IMR-90 (cell line): ENCODE results near the gene TTC28. TPM values are rescaled to one million over a fixed set of nuclear protein-coding genes. Genes with fewer than 3 reads are reported as not detected.

Experiments used
- ATAC-seq: fragments of 200-7000 bp; cut with Tn5 transposase; 2 replicates; pipeline ENCODE4 v1.9.1; 2020; ENCODE audit warnings: low read depth, mild to moderate bottlenecking, moderate library complexity
- BruUV-seq: library from RNA; stranded (reverse); fragments of 400-500 nt; replicated peaks from 2 replicates; lab custom pipeline; 2021; lab: Mats Ljungman, UMichigan
- CTCF ChIA-PET: fragments of 300-600 bp; formaldehyde crosslinking; extraction: SDS; loops from one replicate; lab custom pipeline; 2021; ENCODE audit warnings: antibody characterized with exemption; lab: Yijun Ruan, JAX
- POLR2A ChIA-PET: fragments of 300-600 bp; sonication (Branson Sonifier 250); formaldehyde crosslinking; loops from one replicate; lab custom pipeline; 2022; ENCODE audit warnings: antibody characterized with exemption; ENCODE audit not compliant: unreplicated experiment; lab: Charles Lee
- DNase-seq: peaks from one replicate; pipeline ENCODE4 v3.0.0; 2013
- H2AFZ ChIP-seq: replicated peaks from 2 replicates; pipeline ENCODE3; 2013; ENCODE audit warnings: low read length, mild to moderate bottlenecking; ENCODE audit not compliant: poor library complexity
- H2AK5ac ChIP-seq: 2 replicates; pipeline ENCODE4 v1.6.1; 2013; ENCODE audit warnings: low read depth, low read length, inconsistent platforms
- H2AK9ac ChIP-seq: replicated peaks from 2 replicates; pipeline ENCODE3; 2013; ENCODE audit warnings: mild to moderate bottlenecking, low read depth, low read length, moderate library complexity; ENCODE audit not compliant: poor library complexity
- H2BK120ac ChIP-seq: 2 replicates; pipeline ENCODE4 v1.6.1; 2013; ENCODE audit warnings: low read depth, low read length, inconsistent platforms
- H2BK15ac ChIP-seq: 3 replicates; pipeline ENCODE4 v1.6.1; 2013; ENCODE audit warnings: low read depth, low read length, inconsistent platforms
- H2BK20ac ChIP-seq: 2 replicates; pipeline ENCODE4 v1.6.1; 2013; ENCODE audit warnings: low read depth, mild to moderate bottlenecking, inconsistent platforms, low read length, moderate library complexity
- H2BK5ac ChIP-seq: 2 replicates; pipeline ENCODE4 v1.6.1; 2013; ENCODE audit warnings: mild to moderate bottlenecking, low read depth, low read length, inconsistent platforms; ENCODE audit not compliant: poor library complexity, severe bottlenecking
- H3K14ac ChIP-seq: replicated peaks from 2 replicates; pipeline ENCODE4 v1.6.1; 2013; ENCODE audit warnings: low read depth, low read length, inconsistent platforms
- H3K18ac ChIP-seq: 2 replicates; pipeline ENCODE4 v1.6.1; 2013; ENCODE audit warnings: low read depth, low read length, control low read depth
- H3K23ac ChIP-seq: 2 replicates; pipeline ENCODE4 v1.6.1; 2013; ENCODE audit warnings: low read depth, low read length, inconsistent platforms
- H3K27ac ChIP-seq: 2 replicates; pipeline ENCODE4 v1.5.1; 2013; ENCODE audit warnings: mild to moderate bottlenecking, control low read depth, low read length; ENCODE audit not compliant: insufficient read depth
- H3K27me3 ChIP-seq: 2 replicates; pipeline ENCODE4 v1.6.1; 2013; ENCODE audit warnings: low read length; ENCODE audit not compliant: control insufficient read depth, insufficient read depth
- H3K36me3 ChIP-seq: 2 replicates; pipeline ENCODE4 v1.6.1; 2013; ENCODE audit warnings: low read length, mixed read lengths; ENCODE audit not compliant: control insufficient read depth, insufficient read depth
- H3K4ac ChIP-seq: 2 replicates; pipeline ENCODE4 v1.6.1; 2013; ENCODE audit warnings: low read depth, low read length, inconsistent platforms
- H3K4me1 ChIP-seq: 2 replicates; pipeline ENCODE4 v1.6.1; 2013; ENCODE audit warnings: low read length, mixed read lengths; ENCODE audit not compliant: control insufficient read depth, insufficient read depth
- H3K4me2 ChIP-seq: 2 replicates; pipeline ENCODE4 v1.6.1; 2013; ENCODE audit warnings: low read depth, mild to moderate bottlenecking, control low read depth, low read length, moderate library complexity
- H3K4me3 ChIP-seq: 2 replicates; pipeline ENCODE4 v1.5.1; 2013; ENCODE audit warnings: low read depth, mild to moderate bottlenecking, control low read depth, low read length, moderate library complexity; ENCODE audit not compliant: insufficient read depth
- H3K56ac ChIP-seq: 2 replicates; pipeline ENCODE4 v1.6.1; 2013; ENCODE audit warnings: low read length, inconsistent platforms; ENCODE audit not compliant: insufficient read depth; ENCODE audit errors: extremely low read depth
- H3K79me1 ChIP-seq, 2 experiments: 2 replicates each; pipeline ENCODE4 v1.6.1; 2013; ENCODE audit warnings: low read length in 2 of 2, inconsistent platforms in 1 of 2, low read depth in 1 of 2
- H3K9ac ChIP-seq: 2 replicates; pipeline ENCODE4 v1.6.1; 2013; ENCODE audit warnings: low read depth, low read length, control low read depth
- H3K9me1 ChIP-seq: 2 replicates; pipeline ENCODE4 v1.6.1; 2013; ENCODE audit warnings: low read length, inconsistent platforms; ENCODE audit not compliant: insufficient read depth
- H3K9me3 ChIP-seq: 2 replicates; pipeline ENCODE4 v1.6.1; 2013; ENCODE audit warnings: low read length; ENCODE audit not compliant: control insufficient read depth, insufficient read depth
- H4K20me1 ChIP-seq: 2 replicates; pipeline ENCODE4 v1.6.1; 2013; ENCODE audit warnings: low read length, inconsistent platforms; ENCODE audit not compliant: insufficient read depth
- H4K5ac ChIP-seq: 2 replicates; pipeline ENCODE4 v1.6.1; 2013; ENCODE audit warnings: mild to moderate bottlenecking, low read depth, low read length, control low read depth
- H4K8ac ChIP-seq, 2 experiments: 2 replicates each; pipeline ENCODE4 v1.6.1; 2013; ENCODE audit warnings: low read depth in 2 of 2, low read length in 2 of 2, control low read depth in 1 of 2, inconsistent platforms in 1 of 2
- H4K91ac ChIP-seq: 2 replicates; pipeline ENCODE4 v1.6.1; 2013; ENCODE audit warnings: low read depth, low read length, inconsistent platforms; ENCODE audit not compliant: insufficient read depth
- BHLHE40 ChIP-seq: fragments of 150-350 bp; IDR thresholded peaks from 2 replicates; pipeline ENCODE4 v1.6.1; 2016; ENCODE audit warnings: mild to moderate bottlenecking, low read depth, low read length
- CEBPB ChIP-seq: IDR thresholded peaks from 2 replicates; pipeline ENCODE4 v1.6.1; 2012; ENCODE audit warnings: low read depth, low read length, improper control_type of control experiment
- FOS ChIP-seq: fragments of 150-350 bp; IDR thresholded peaks from 2 replicates; pipeline ENCODE4 v1.6.1; 2016; ENCODE audit warnings: low read depth, low read length
- MAZ ChIP-seq: IDR thresholded peaks from 2 replicates; pipeline ENCODE4 v1.6.1; 2012; ENCODE audit warnings: low read depth, mild to moderate bottlenecking, low read length, improper control_type of control experiment, moderate library complexity, borderline replicate concordance
- MXI1 ChIP-seq: IDR thresholded peaks from 2 replicates; pipeline ENCODE4 v1.6.1; 2012; ENCODE audit warnings: low read depth, mild to moderate bottlenecking, low read length, moderate library complexity, borderline replicate concordance
- NFE2L2 ChIP-seq: fragments of 150-350 bp; IDR thresholded peaks from 2 replicates; pipeline ENCODE4 v1.6.1; 2016; ENCODE audit warnings: low read depth, mild to moderate bottlenecking, low read length
- POLR2A ChIP-seq: IDR thresholded peaks from 2 replicates; pipeline ENCODE4 v1.6.1; 2012; ENCODE audit warnings: mild to moderate bottlenecking, low read depth, low read length
- RAD21 ChIP-seq: IDR thresholded peaks from 2 replicates; pipeline ENCODE4 v1.6.1; 2012; ENCODE audit warnings: low read length, improper control_type of control experiment
- RCOR1 ChIP-seq: IDR thresholded peaks from 2 replicates; pipeline ENCODE4 v1.6.1; 2012; ENCODE audit warnings: mild to moderate bottlenecking, low read length, improper control_type of control experiment; ENCODE audit not compliant: insufficient replicate concordance
- dilution Hi-C: fragments of 300-500 bp; cut with HindIII; formaldehyde crosslinking; loops from one replicate; pipeline ENCODE4 v1.14.3; 2018; ENCODE audit warnings: low sequenced_read_pairs; ENCODE audit not compliant: unreplicated experiment
- in situ Hi-C: fragments of 300-500 bp; cut with MboI; formaldehyde crosslinking; loops from 3 replicates; pipeline ENCODE4 v1.14.3; 2019; ENCODE audit warnings: low sequenced_read_pairs, inconsistent platforms, mixed read lengths
- intact Hi-C: fragments of 100-400 bp; cut with micrococcal nuclease; formaldehyde crosslinking; loops from 2 replicates; pipeline ENCODE4 v1.10.0; 2022
- polyA plus RNA-seq, 3 experiments: library from polyadenylated mRNA; depleted of rRNA; stranded (reverse); fragments of >200 nt; gene quantifications; 2 replicates each; pipeline ENCODE4 v1.2.3, GENCODE V29; 2012; ENCODE audit warnings: low replicate concordance in 1 of 3
- total RNA-seq: library from RNA; depleted of rRNA; stranded (reverse); fragments of >200 nt; gene quantifications from 2 replicates; pipeline ENCODE4 v1.2.3, GENCODE V29; 2012
- TF ChIP-seq, protein P1 (sequence below): fragments of 150-350 bp; IDR thresholded peaks from 2 replicates; pipeline ENCODE4 v1.6.1; 2016; ENCODE audit warnings: low read depth, mild to moderate bottlenecking, low read length, moderate library complexity, borderline replicate concordance

TTC28 gene
- total and polyA plus RNA-seq, 2 of the 4 experiments (the other 2 are of a cell fraction): 5.6 to 13.3 TPM

DNA sequence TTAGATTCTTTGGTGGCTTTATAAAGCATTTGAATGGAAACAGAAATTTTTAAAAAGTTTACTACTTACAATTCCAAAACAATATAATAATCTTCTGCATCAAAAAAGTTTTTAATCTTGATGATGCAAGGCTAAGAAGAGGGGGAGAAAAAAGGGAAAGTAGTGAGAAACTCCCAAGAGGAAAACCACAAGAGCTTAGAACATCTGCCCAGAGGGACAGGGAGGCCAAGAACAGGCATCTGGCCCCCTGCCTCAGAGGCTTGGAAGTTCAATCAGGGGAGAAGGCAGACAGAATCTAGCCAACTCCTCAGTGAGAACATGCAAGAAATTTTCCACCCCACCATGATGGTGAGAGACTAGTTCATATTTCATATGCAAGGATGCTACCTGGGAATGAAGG is 23.8 kb upstream of the TTC28 start:
- dilution Hi-C loops (no loop called here), in situ Hi-C loops (no loop called here)
- CTCF ChIA-PET: no interaction called here

More for the DNA sequence above, 23.8 kb upstream of the TTC28 start:
- H3K4me3 ChIP-seq: no peak overlapping the region
- H3K4ac ChIP-seq: no peak overlapping the region
- H3K79me1 ChIP-seq: no peaks in the 10 kb centered on the region
- no peak for ATAC-seq
- H3K14ac ChIP-seq: no peak overlapping the region; the same call in 1 of the 2 replicates
- no peak overlapping the region for H2BK120ac ChIP-seq
- H3K4me1 ChIP-seq: no peaks in the 10 kb centered on the region; the same call in 1 of the 2 replicates
- no peak overlapping the region for H4K5ac ChIP-seq
- POLR2A ChIA-PET: interaction anchor here (0.6 kb wide), 1 partner anchor 67 kb away, joined by 4 read pairs; no protein-coding TSS in a partner anchor
- TF ChIP-seq MXI1: no peak
- no peak for TF ChIP-seq MAZ
- no peak for TF ChIP-seq RCOR1
- no peak for TF ChIP-seq CEBPB
- TF ChIP-seq POLR2A: no peak
- TF ChIP-seq, protein P1, sequence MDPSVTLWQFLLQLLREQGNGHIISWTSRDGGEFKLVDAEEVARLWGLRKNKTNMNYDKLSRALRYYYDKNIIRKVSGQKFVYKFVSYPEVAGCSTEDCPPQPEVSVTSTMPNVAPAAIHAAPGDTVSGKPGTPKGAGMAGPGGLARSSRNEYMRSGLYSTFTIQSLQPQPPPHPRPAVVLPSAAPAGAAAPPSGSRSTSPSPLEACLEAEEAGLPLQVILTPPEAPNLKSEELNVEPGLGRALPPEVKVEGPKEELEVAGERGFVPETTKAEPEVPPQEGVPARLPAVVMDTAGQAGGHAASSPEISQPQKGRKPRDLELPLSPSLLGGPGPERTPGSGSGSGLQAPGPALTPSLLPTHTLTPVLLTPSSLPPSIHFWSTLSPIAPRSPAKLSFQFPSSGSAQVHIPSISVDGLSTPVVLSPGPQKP: no peak
- no peak for TF ChIP-seq RAD21
- no peak for TF ChIP-seq FOS
- TF ChIP-seq BHLHE40: no peak
- no peak for TF ChIP-seq NFE2L2
- DNase-seq: no peak
- H3K27ac ChIP-seq: no peak overlapping the region
- no peaks in the 10 kb centered on the region for H3K27me3 ChIP-seq
- H3K18ac ChIP-seq: no peak overlapping the region
- no TSS peak for BruUV-seq
- H3K4me2 ChIP-seq: no peak overlapping the region
- H2BK20ac ChIP-seq: no peak overlapping the region
- H3K36me3 ChIP-seq: 0 out of 2 replicates have a peak, but pooled peaks cover 2% of the 10 kb centered on the region
- no peaks in the 10 kb centered on the region for H4K20me1 ChIP-seq
- H3K9me3 ChIP-seq: no peaks in the 10 kb centered on the region
- H2AK5ac ChIP-seq: no peak overlapping the region
- no peak overlapping the region for H2BK5ac ChIP-seq
- H3K9ac ChIP-seq: no peak overlapping the region
- no peak overlapping the region for H2AK9ac ChIP-seq
- H3K23ac ChIP-seq: no peak overlapping the region; the same call in 1 of the 2 replicates
- no peak overlapping the region for H4K91ac ChIP-seq
- intact Hi-C loops: no loop called here
- H4K8ac ChIP-seq: no peak overlapping the region
- no peak overlapping the region for H3K56ac ChIP-seq
- no peaks in the 10 kb centered on the region; the same call in 1 of the 2 replicates for H3K9me1 ChIP-seq
- H2AFZ ChIP-seq: no peak overlapping the region
- no peak overlapping the region for H2BK15ac ChIP-seq
